Choroid plexus epithelial cell (primary cell): ENCODE measurements around the gene USP33.
"Not testable (repeated sequence)": the region's sequence is repeated elsewhere in the genome, so short reads cannot be mapped to it uniquely, and the experiment has no call there.

Experiments used
- DNase-seq: peaks from one replicate; pipeline ENCODE4 v3.0.0-alpha.2; 2010; ENCODE audit warnings: low read depth
- H3K4me3 ChIP-seq: 2 replicates; pipeline ENCODE4 v1.5.1; 2011; ENCODE audit warnings: low read depth, mild to moderate bottlenecking, control low read depth, low read length, moderate library complexity
- TF ChIP-seq, protein P1 (sequence below): conservative IDR thresholded peaks from 2 replicates; pipeline ENCODE4 v1.5.1; 2011; ENCODE audit warnings: low read depth, mild to moderate bottlenecking, control low read depth, inconsistent platforms, low read length, moderate library complexity

Gene USP33

DNA sequence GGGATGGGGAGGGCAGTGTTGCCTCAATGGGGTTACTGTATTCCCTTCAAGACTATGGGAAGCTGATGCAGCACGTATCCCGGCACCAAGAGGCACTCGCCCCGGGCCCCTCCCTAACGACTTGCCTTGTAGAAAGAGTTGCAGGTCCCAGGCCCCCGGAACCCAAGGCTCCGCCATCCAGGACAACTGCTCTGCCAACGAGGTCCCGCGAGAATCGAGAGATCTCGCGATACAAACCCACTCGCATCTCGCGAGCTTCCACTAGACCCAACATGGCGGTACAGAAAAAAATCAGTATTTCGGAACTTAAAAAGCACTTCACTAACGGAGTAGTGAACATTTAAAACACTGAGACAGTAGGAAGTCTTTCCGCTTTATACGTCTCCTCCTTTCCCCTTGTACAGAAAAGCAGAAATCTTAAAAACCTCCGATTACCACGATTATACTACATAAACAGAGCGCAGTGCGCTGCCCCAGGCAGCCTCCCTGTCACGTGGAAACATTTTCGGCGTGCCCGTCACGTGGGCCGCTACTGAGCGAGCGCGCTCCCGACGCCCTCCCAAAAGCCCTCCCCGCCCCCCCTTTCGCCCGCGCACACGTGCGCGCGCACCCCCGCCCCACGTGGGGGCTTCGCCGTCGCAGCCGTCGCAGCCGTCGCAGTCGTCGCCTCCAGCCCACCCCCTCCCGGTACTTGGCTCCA is 77.0 kb downstream of the USP33 start, which contains the start of gene ZZZ3:
Gene ZZZ3 (minus strand): TSS at position 199 of the 700 bp plus-strand sequence. CDS start 49,304 bp downstream, outside the sequence.
- DNase-seq = peak; percentile 97
- peak within 1 kb of the TSS; percentile 94 for H3K4me3 ChIP-seq
- TF ChIP-seq, protein P1, sequence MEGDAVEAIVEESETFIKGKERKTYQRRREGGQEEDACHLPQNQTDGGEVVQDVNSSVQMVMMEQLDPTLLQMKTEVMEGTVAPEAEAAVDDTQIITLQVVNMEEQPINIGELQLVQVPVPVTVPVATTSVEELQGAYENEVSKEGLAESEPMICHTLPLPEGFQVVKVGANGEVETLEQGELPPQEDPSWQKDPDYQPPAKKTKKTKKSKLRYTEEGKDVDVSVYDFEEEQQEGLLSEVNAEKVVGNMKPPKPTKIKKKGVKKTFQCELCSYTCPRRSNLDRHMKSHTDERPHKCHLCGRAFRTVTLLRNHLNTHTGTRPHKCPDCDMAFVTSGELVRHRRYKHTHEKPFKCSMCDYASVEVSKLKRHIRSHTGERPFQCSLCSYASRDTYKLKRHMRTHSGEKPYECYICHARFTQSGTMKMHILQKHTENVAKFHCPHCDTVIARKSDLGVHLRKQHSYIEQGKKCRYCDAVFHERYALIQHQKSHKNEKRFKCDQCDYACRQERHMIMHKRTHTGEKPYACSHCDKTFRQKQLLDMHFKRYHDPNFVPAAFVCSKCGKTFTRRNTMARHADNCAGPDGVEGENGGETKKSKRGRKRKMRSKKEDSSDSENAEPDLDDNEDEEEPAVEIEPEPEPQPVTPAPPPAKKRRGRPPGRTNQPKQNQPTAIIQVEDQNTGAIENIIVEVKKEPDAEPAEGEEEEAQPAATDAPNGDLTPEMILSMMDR = no peak

DNA sequence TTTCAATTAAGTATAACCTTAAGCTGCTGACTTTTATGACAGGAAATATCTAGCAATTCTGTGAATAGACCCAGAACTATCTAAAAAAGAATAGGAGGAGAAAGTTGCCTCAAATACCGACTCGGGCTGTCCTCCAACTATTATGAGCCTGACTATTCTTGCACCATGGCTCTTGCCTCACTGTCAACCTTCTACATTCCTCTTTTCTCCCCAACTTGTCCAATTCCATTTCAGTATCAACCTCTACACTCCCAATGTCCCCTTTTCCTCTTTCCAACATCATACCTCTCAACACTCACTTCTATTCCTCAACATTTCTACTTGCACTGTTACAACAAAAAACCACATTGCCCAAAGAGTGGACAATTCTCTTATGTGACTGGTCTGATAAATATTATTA is 79.5 kb downstream of the USP33 start:
- no peak overlapping the region for H3K4me3 ChIP-seq
- TF ChIP-seq, protein P1 = no peak
- DNase-seq = no peak

- TF ChIP-seq, protein P1 = no peak
- no peak overlapping the region for H3K4me3 ChIP-seq
- no peak for DNase-seq
Observed at GRCh38 chr1:77678660-77679610, 80.7 kb downstream of the USP33 start.

GRCh38 chr1:77674807-77675206 is 84.8 kb downstream of the USP33 start:
- DNase-seq, H3K4me3 ChIP-seq: not testable (repeated sequence)

- no peak for DNase-seq
- TF ChIP-seq, protein P1 = no peak
- no peak overlapping the region for H3K4me3 ChIP-seq
Observed at GRCh38 chr1:77673716-77674355, 85.8 kb downstream of the USP33 start.

DNA sequence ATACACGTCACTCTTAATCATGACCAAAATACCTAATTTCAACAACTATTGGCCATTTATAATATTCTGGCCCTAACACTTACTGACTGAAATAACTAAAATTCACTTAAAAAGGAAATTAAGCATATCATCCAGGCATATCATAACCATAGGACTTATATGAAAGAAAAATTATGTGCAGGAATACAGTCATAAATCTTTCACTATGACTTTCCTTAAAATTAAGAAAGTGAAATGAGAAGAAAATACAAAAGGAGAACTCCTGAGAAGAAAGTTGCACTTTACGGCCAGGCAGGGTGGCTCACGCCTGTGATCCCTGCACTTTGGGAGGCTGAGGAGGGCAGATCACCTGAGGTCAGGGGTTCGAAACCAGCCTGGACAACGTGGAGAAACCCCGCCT is 86.6 kb downstream of the USP33 start:
- no peak for DNase-seq
- TF ChIP-seq, protein P1 = no peak
- no peak overlapping the region for H3K4me3 ChIP-seq

DNA sequence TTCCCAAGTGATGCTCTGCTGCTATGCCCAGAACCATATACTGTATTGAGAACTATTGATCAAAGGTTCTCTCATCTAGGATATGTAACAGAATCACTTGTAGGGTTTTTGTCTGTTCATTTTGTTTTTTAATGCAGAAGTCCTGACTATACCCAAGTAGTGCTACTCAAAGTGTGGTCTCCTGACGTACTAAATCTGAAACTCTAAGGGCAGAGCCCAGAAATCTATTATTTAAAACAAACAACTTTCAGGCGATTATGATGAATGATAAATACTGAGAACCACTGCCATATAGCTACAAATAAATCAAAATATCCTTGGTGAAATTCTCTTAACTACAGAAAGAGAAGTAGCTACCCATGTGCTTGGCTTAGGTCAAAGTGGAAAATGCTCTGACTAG is 87.3 kb downstream of the USP33 start:
- no peak for DNase-seq
- TF ChIP-seq, protein P1 = no peak
- no peak overlapping the region for H3K4me3 ChIP-seq
